Gastroesophageal sphincter (tissue), 4 donors: Measurements from ENCODE around the gene FPR3. TPM values are rescaled to one million over a fixed set of nuclear protein-coding genes. Genes with fewer than 3 reads are reported as not detected.
A peak's percentile ranks its signal among the peaks of the same experiment; 100 is the strongest.

Experiments used
- ATAC-seq: fragments of 150-250 bp; one replicate; pipeline ENCODE4 v1.9.1; 2016; ENCODE audit warnings: mild to moderate bottlenecking, moderate library complexity
- H3K27ac ChIP-seq, 4 donors: fragments of 200-600 bp; sonication (generic) in 3 of 4; 1 replicate in 3 of 4; 2 replicates in 1 of 4; pipeline ENCODE4 v1.5.1; 2016 to 2019
- H3K27me3 ChIP-seq: fragments of 200-600 bp; sonication (generic); one replicate; pipeline ENCODE4 v1.5.1; 2019
- H3K36me3 ChIP-seq, 2 donors: fragments of 200-600 bp; sonication (generic); one replicate each; pipeline ENCODE4 v1.5.1; 2019; ENCODE audit warnings: control low read depth in 1 of 2
- H3K4me1 ChIP-seq, 3 donors: fragments of 200-600 bp; sonication (generic); 1 replicate in 2 of 3; 2 replicates in 1 of 3; pipeline ENCODE4 v1.5.1; 2016 to 2019; ENCODE audit warnings: control low read depth in 2 of 3
- H3K4me3 ChIP-seq, 2 donors: fragments of 200-600 bp; sonication (generic); one replicate each; pipeline ENCODE4 v1.5.1; 2019; ENCODE audit warnings: mild to moderate bottlenecking in 1 of 2, moderate library complexity in 1 of 2
- H3K9me3 ChIP-seq, 3 donors: fragments of 200-600 bp; sonication (generic); one replicate each; pipeline ENCODE4 v1.5.1; 2017 to 2019; ENCODE audit warnings: control low read depth in 2 of 3
- CTCF ChIP-seq, 4 experiments: fragments of 200-600 bp in 2 of 4; fragments of 450-650 bp in 2 of 4; sonication (generic) in 1 of 4; IDR thresholded peaks; one replicate each; pipeline ENCODE4 v1.5.1; 2017 to 2019; ENCODE audit warnings: antibody characterized with exemption in 4 of 4, mild to moderate bottlenecking in 2 of 4, moderate library complexity in 2 of 4
- EP300 ChIP-seq: sonication (generic); formaldehyde crosslinking; IDR thresholded peaks from one replicate; pipeline ENCODE4 v1.6.1; 2017; ENCODE audit warnings: antibody characterized with exemption, mild to moderate bottlenecking
- POLR2A ChIP-seq, 2 donors: fragments of 450-650 bp; IDR thresholded peaks; one replicate each; pipeline ENCODE4 v1.6.1; 2017; ENCODE audit warnings: antibody characterized with exemption in 2 of 2, mild to moderate bottlenecking in 2 of 2, moderate library complexity in 1 of 2
- POLR2AphosphoS5 ChIP-seq: sonication (generic); formaldehyde crosslinking; IDR thresholded peaks from one replicate; pipeline ENCODE4 v1.6.1; 2017; ENCODE audit warnings: antibody characterized with exemption
- WGBS, 2 donors: methylation state at CpG; one replicate each; pipeline ENCODE4 v1.1.5; 2018; ENCODE audit warnings: low coverage in 1 of 2; 5-methylcytosine and 5-hydroxymethylcytosine counted together
- total RNA-seq, 4 donors: library from RNA; depleted of rRNA; stranded (reverse); fragments of >200 nt; gene quantifications; one replicate each; pipeline ENCODE4 v1.1.0, GENCODE V29; 2016

FPR3 gene
- total RNA-seq, 4 donors from 2014 or later: 1.9 to 16.2 (median 6.0) TPM

DNA sequence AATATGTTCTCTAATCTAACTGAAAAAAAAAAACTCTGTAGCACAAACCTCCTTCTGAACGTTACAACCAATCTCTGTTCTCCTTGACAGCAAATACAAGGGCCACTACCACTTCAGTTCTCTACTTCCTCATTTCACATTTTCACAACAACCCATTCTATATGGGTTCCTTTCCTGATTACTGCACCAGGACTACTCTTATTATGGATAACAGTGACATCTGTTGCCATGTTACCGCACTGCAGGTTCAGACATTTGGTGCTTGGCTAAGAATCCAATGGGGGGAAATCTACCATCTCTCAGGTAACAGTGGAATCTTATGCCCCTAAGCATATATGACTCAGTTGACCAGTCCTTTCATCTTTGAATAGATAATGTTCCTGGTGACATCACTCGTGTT is 11.6 kb upstream of the FPR3 start:
- Histone ChIP-seq H3K27ac (no peak overlapping the region), H3K4me1 (no peaks in the 10 kb centered on the region), H3K27me3 (peaks cover 68% of the 10 kb centered on the region), H3K4me3 (no peak overlapping the region), H3K36me3 (no peaks in the 10 kb centered on the region), H3K9me3 (no peaks in the 10 kb centered on the region)
- TF ChIP-seq CTCF (IDR thresholded peaks at IDR 0.05) (no peak), EP300 (no peak), POLR2A (IDR thresholded peaks at IDR 0.05) (no peak), POLR2AphosphoS5 (no peak)
- WGBS, 2 donors: 16 to 33% methylated on average over 1 to 3 of the region's 3 CpGs
- ATAC-seq: no peak

DNA sequence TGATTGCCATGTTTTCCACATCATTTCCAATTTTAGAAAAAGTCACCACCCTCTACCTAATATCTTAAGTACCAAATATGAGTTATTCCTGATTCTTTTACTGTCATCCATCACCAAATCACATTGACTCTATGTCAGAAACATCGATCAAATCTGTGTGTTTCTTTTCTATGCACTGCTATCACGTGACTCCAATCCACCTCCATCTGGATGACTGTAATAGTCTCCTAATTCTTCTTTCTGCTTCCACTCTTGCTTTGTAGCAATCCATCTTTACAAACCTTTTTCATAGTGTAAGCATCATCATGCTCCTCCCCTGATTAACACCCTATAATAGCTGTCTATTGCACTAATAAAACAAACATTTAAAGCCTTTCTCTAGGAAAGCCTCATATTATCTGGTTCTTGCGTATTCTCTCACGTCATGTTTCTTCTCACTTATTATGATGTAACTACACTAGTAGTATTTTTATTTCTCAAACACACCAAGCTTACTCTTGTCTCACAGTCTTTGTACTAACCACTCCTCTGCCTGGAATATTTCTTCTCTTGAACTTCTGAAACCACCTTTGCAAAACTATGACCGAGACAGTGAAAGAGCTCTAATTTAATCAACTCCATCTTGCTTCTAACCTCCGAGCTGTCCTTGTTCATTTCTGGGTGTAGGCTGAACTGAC is 10.7 kb upstream of the FPR3 start:
- H3K9me3 ChIP-seq: no peaks in the 10 kb centered on the region
- H3K27ac ChIP-seq: peak overlapping the region in 2 of 4 donors; percentile 39 to 54
- 48 to 54% methylated on average over 6 of the region's 6 CpGs for WGBS, 2 donors
- peak; percentile 23 for ATAC-seq
- H3K4me3 ChIP-seq: no peak overlapping the region
- no peaks in the 10 kb centered on the region for H3K36me3 ChIP-seq
- H3K27me3 ChIP-seq: peaks cover 67% of the 10 kb centered on the region
- TF ChIP-seq POLR2A (IDR thresholded peaks at IDR 0.05) (no peak), POLR2AphosphoS5 (no peak), CTCF (IDR thresholded peaks at IDR 0.05) (no peak), EP300 (no peak)
- H3K4me1 ChIP-seq: no peaks in the 10 kb centered on the region

GRCh38 chr19:51784922-51785690 is 9.9 kb upstream of the FPR3 start:
- Histone ChIP-seq H3K27me3 (peaks cover 66% of the 10 kb centered on the region), H3K9me3 (no peaks in the 10 kb centered on the region), H3K36me3 (no peaks in the 10 kb centered on the region), H3K27ac (peak overlapping the region in 2 of 4 donors; percentile 50 to 54), H3K4me3 (no peak overlapping the region), H3K4me1 (no peaks in the 10 kb centered on the region)
- 50 to 52% methylated on average over 5 to 6 of the region's 6 CpGs for WGBS, 2 donors
- peak; percentile 93 for ATAC-seq
- TF ChIP-seq CTCF (IDR thresholded peaks at IDR 0.05): no peak
- TF ChIP-seq POLR2A (IDR thresholded peaks at IDR 0.05): no peak

- 62 to 63% methylated on average over 1 to 6 of the region's 6 CpGs for WGBS, 2 donors
- no peak overlapping the region for H3K4me3 ChIP-seq
- H3K27ac ChIP-seq: peak overlapping the region in 1 of 4 donors; percentile 8
- no peak for ATAC-seq
- H3K4me1 ChIP-seq: no peaks in the 10 kb centered on the region
- H3K9me3 ChIP-seq: no peaks in the 10 kb centered on the region
- peaks cover 51% of the 10 kb centered on the region for H3K27me3 ChIP-seq
- H3K36me3 ChIP-seq: no peaks in the 10 kb centered on the region
- no peak for TF ChIP-seq POLR2AphosphoS5
- no peak for TF ChIP-seq EP300
- no peak for TF ChIP-seq CTCF (IDR thresholded peaks at IDR 0.05)
- no peak for TF ChIP-seq POLR2A (IDR thresholded peaks at IDR 0.05)
Measured at GRCh38 chr19:51786646-51787494, 8.1 kb upstream of the FPR3 start.
